HCEC 1CT (cell line): ENCODE measurements around the gene MYDGF.
"Not testable (repeated sequence)": the region's sequence is repeated elsewhere in the genome, so short reads cannot be mapped to it uniquely, and the experiment has no call there.

ENCODE experiments used
- DNase-seq: peaks from one replicate; pipeline ENCODE4 v3.0.0-alpha.2; 2017

Gene MYDGF

GRCh38 chr19:4699826-4700692, 29.9 kb upstream of the MYDGF start:
- no peak for DNase-seq

- DNase-seq: no peak
Observed at GRCh38 chr19:4697304-4697703, 27.2 kb upstream of the MYDGF start.

GRCh38 chr19:4695224-4695731, 25.1 kb upstream of the MYDGF start:
- no peak for DNase-seq

- DNase-seq: peak; percentile 99
Observed at GRCh38 chr19:4694211-4694987, 24.3 kb upstream of the MYDGF start.

GRCh38 chr19:4693471-4694121, 23.5 kb upstream of the MYDGF start:
- no peak for DNase-seq

- no peak for DNase-seq
Observed at GRCh38 chr19:4693078-4693350, 22.9 kb upstream of the MYDGF start.

GRCh38 chr19:4692251-4693077, 22.3 kb upstream of the MYDGF start:
- no peak for DNase-seq

- DNase-seq: no peak
Observed at GRCh38 chr19:4691373-4691772, 21.2 kb upstream of the MYDGF start.

- no peak for DNase-seq
Observed at GRCh38 chr19:4690361-4690760, 20.2 kb upstream of the MYDGF start.

- no peak for DNase-seq
Observed at GRCh38 chr19:4689403-4689802, 19.3 kb upstream of the MYDGF start.

GRCh38 chr19:4688587-4688986, 18.4 kb upstream of the MYDGF start:
- no peak for DNase-seq

GRCh38 chr19:4687396-4687795, 17.3 kb upstream of the MYDGF start:
- no peak for DNase-seq

- no peak for DNase-seq
Observed at GRCh38 chr19:4686700-4687099, 16.6 kb upstream of the MYDGF start.

GRCh38 chr19:4684312-4685095, 14.4 kb upstream of the MYDGF start:
- DNase-seq: no peak

- no peak for DNase-seq
Observed at GRCh38 chr19:4682417-4683200, 12.5 kb upstream of the MYDGF start.

GRCh38 chr19:4680021-4680420, 9.9 kb upstream of the MYDGF start:
- DNase-seq: not testable (repeated sequence)

GRCh38 chr19:4678881-4679790, 9.0 kb upstream of the MYDGF start:
- no peak for DNase-seq

GRCh38 chr19:4676955-4677731, 7.0 kb upstream of the MYDGF start:
- peak; percentile 35 for DNase-seq

- DNase-seq: no peak
Observed at GRCh38 chr19:4675346-4675745, 5.2 kb upstream of the MYDGF start.
